Activated naive CD4-positive, alpha-beta T cell treated with anti-CD3 and anti-CD28 coated beads for 36 hours (primary cell): ENCODE results near the gene SAPCD2. TPM values are rescaled to one million over a fixed set of nuclear protein-coding genes. Genes with fewer than 3 reads are reported as not detected.

Experiments used
- CTCF ChIA-PET: fragments of 350-600 bp; sonication (Branson Sonifier 250); formaldehyde crosslinking; loops from one replicate; lab custom pipeline; 2021; ENCODE audit warnings: antibody characterized with exemption; lab: Charles Lee
- DNase-seq: peaks from one replicate; pipeline ENCODE4 v3.0.0-alpha.2; 2020
- H3K27ac Mint-ChIP-seq: one replicate; pipeline ENCODE4 v1.8.0; 2021; ENCODE audit warnings: mild to moderate bottlenecking, mixed read lengths
- H3K27me3 Mint-ChIP-seq: one replicate; pipeline ENCODE4 v1.8.0; 2021; ENCODE audit warnings: low read depth, mixed read lengths
- H3K36me3 Mint-ChIP-seq: one replicate; pipeline ENCODE4 v1.8.0; 2021; ENCODE audit warnings: low read depth, mixed read lengths
- H3K4me1 Mint-ChIP-seq: one replicate; pipeline ENCODE4 v1.8.0; 2021; ENCODE audit warnings: low read depth, mixed read lengths
- H3K4me3 Mint-ChIP-seq: one replicate; pipeline ENCODE4 v1.8.0; 2021; ENCODE audit warnings: mild to moderate bottlenecking, moderate library complexity, mixed read lengths
- H3K9me3 Mint-ChIP-seq: one replicate; pipeline ENCODE4 v1.8.0; 2021; ENCODE audit warnings: mixed read lengths
- intact Hi-C: fragments of 100-400 bp; cut with micrococcal nuclease; formaldehyde crosslinking; loops from one replicate; pipeline ENCODE4 v1.15.1; 2023
- total RNA-seq, 2 experiments: library from RNA; stranded (reverse); gene quantifications; one replicate each; pipeline ENCODE4 v1.2.3, GENCODE V29; 2021

Gene SAPCD2
- total RNA-seq, 2 experiments from 2014 or later, result 3.8 to 3.9 TPM

- DNase-seq, result no peak
- no peak overlapping the region for H3K27ac Mint-ChIP-seq
- peaks cover 6% of the 10 kb centered on the region for H3K36me3 Mint-ChIP-seq
- peaks cover 7% of the 10 kb centered on the region for H3K4me1 Mint-ChIP-seq
- H3K4me3 Mint-ChIP-seq, result peak overlapping the region; percentile 73
- CTCF ChIA-PET, result interaction anchor here (1.3 kb wide), 1 partner anchor 66 kb away, joined by 3 read pairs; no protein-coding TSS in a partner anchor
- H3K27me3 Mint-ChIP-seq, result no peaks in the 10 kb centered on the region
- intact Hi-C loops, result no loop called here
- no peaks in the 10 kb centered on the region for H3K9me3 Mint-ChIP-seq
Measured at GRCh38 chr9:137112564-137113384, 42.4 kb upstream of the SAPCD2 start.

- H3K4me3 Mint-ChIP-seq, result no peak overlapping the region
- H3K4me1 Mint-ChIP-seq, result peaks cover 7% of the 10 kb centered on the region
- H3K27me3 Mint-ChIP-seq, result no peaks in the 10 kb centered on the region
- no peaks in the 10 kb centered on the region for H3K9me3 Mint-ChIP-seq
- CTCF ChIA-PET, result interaction anchor here (0.6 kb wide), 1 partner anchor 77 kb away, joined by 3 read pairs; no protein-coding TSS in a partner anchor
- no peak overlapping the region for H3K27ac Mint-ChIP-seq
- no peak for DNase-seq
- intact Hi-C loops, result no loop called here
- H3K36me3 Mint-ChIP-seq, result peaks cover 6% of the 10 kb centered on the region
Measured at GRCh38 chr9:137111788-137112563, 41.6 kb upstream of the SAPCD2 start.

- no peak for DNase-seq
- Mint-ChIP-seq H3K4me3 (no peak overlapping the region), H3K27ac (peak overlapping the region; percentile 18), H3K9me3 (no peaks in the 10 kb centered on the region), H3K27me3 (no peaks in the 10 kb centered on the region), H3K36me3 (peaks cover 6% of the 10 kb centered on the region), H3K4me1 (peaks cover 7% of the 10 kb centered on the region)
- intact Hi-C loops, result no loop called here
- CTCF ChIA-PET, result no interaction called here
Measured at GRCh38 chr9:137110911-137111787, 40.8 kb upstream of the SAPCD2 start.

GRCh38 chr9:137110147-137110910 lies 40.0 kb upstream of the SAPCD2 start:
- peaks cover 6% of the 10 kb centered on the region for H3K36me3 Mint-ChIP-seq
- no peak overlapping the region for H3K27ac Mint-ChIP-seq
- CTCF ChIA-PET, result interaction anchor here (0.5 kb wide), 1 partner anchor 63 kb away, joined by 5 read pairs; no protein-coding TSS in a partner anchor
- no peak overlapping the region for H3K4me3 Mint-ChIP-seq
- intact Hi-C loops, result no loop called here
- H3K27me3 Mint-ChIP-seq, result no peaks in the 10 kb centered on the region
- peaks cover 7% of the 10 kb centered on the region for H3K4me1 Mint-ChIP-seq
- no peak for DNase-seq
- no peaks in the 10 kb centered on the region for H3K9me3 Mint-ChIP-seq

GRCh38 chr9:137109250-137110146 lies 39.1 kb upstream of the SAPCD2 start:
- H3K4me3 Mint-ChIP-seq, result no peak overlapping the region
- H3K36me3 Mint-ChIP-seq, result peaks cover 6% of the 10 kb centered on the region
- peaks cover 7% of the 10 kb centered on the region for H3K4me1 Mint-ChIP-seq
- no peak overlapping the region for H3K27ac Mint-ChIP-seq
- no peaks in the 10 kb centered on the region for H3K9me3 Mint-ChIP-seq
- no peaks in the 10 kb centered on the region for H3K27me3 Mint-ChIP-seq
- CTCF ChIA-PET, result interaction anchor here (0.9 kb wide), 1 partner anchor 63 kb away, joined by 3 read pairs; no protein-coding TSS in a partner anchor
- intact Hi-C loops, result no loop called here
- no peak for DNase-seq

- no peaks in the 10 kb centered on the region for H3K9me3 Mint-ChIP-seq
- peaks cover 7% of the 10 kb centered on the region for H3K4me1 Mint-ChIP-seq
- H3K4me3 Mint-ChIP-seq, result no peak overlapping the region
- H3K27ac Mint-ChIP-seq, result no peak overlapping the region
- intact Hi-C loops, result no loop called here
- CTCF ChIA-PET, result interaction anchor here (0.6 to 0.9 kb wide), 2 partner anchors 18 to 62 kb away, joined by 3 read pairs; no protein-coding TSS in a partner anchor
- peaks cover 6% of the 10 kb centered on the region for H3K36me3 Mint-ChIP-seq
- H3K27me3 Mint-ChIP-seq, result no peaks in the 10 kb centered on the region
- DNase-seq, result no peak
Measured at GRCh38 chr9:137108608-137109249, 38.4 kb upstream of the SAPCD2 start.

GRCh38 chr9:137107982-137108381 lies 37.6 kb upstream of the SAPCD2 start:
- no peak for DNase-seq
- Mint-ChIP-seq H3K27ac (no peak overlapping the region), H3K4me1 (peaks cover 2% of the 10 kb centered on the region), H3K4me3 (no peak overlapping the region), H3K36me3 (peaks cover 4% of the 10 kb centered on the region), H3K27me3 (no peaks in the 10 kb centered on the region), H3K9me3 (no peaks in the 10 kb centered on the region)
- intact Hi-C loops, result no loop called here
- CTCF ChIA-PET, result no interaction called here

- no peak overlapping the region for H3K4me3 Mint-ChIP-seq
- H3K27me3 Mint-ChIP-seq, result no peaks in the 10 kb centered on the region
- intact Hi-C loops, result no loop called here
- CTCF ChIA-PET, result no interaction called here
- no peak for DNase-seq
- H3K4me1 Mint-ChIP-seq, result no peaks in the 10 kb centered on the region
- H3K36me3 Mint-ChIP-seq, result peaks cover 3% of the 10 kb centered on the region
- H3K9me3 Mint-ChIP-seq, result no peaks in the 10 kb centered on the region
- no peak overlapping the region for H3K27ac Mint-ChIP-seq
Measured at GRCh38 chr9:137107312-137107921, 37.1 kb upstream of the SAPCD2 start.

- H3K27ac Mint-ChIP-seq, result no peak overlapping the region
- no peaks in the 10 kb centered on the region for H3K4me1 Mint-ChIP-seq
- DNase-seq, result no peak
- CTCF ChIA-PET, result no interaction called here
- peaks cover 3% of the 10 kb centered on the region for H3K36me3 Mint-ChIP-seq
- intact Hi-C loops, result no loop called here
- H3K9me3 Mint-ChIP-seq, result no peaks in the 10 kb centered on the region
- H3K4me3 Mint-ChIP-seq, result no peak overlapping the region
- no peaks in the 10 kb centered on the region for H3K27me3 Mint-ChIP-seq
Measured at GRCh38 chr9:137106662-137107250, 36.4 kb upstream of the SAPCD2 start.
